Inferior parietal cortex (tissue), 1 donor: ENCODE data around the gene OR1F1.

Experiments used
- DNase-seq: peaks from one replicate; pipeline ENCODE4 v3.0.0-alpha.2; 2016; ENCODE audit errors: extremely low spot score

Gene OR1F1

DNA sequence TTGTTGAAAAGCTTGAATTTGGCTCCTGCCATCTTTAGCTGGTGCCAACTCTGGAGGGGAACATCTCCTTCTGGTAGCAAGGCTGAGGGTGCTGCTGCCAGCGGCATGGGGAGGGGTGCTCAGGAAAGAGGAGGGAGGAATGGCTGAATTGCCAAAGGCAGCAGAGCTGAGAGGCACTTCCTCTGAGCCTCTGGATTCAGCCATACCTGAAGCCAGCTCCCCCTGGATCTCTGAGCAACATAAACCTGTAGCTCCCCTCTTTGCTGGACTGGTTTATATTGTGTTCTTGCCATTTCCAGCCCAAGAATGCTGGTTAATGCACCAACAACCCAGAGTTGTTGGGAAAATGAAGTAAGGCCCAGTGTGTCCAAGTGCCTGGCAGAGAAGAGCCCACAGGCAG lies 61.0 kb downstream of the OR1F1 start:
- no peak for DNase-seq

DNA sequence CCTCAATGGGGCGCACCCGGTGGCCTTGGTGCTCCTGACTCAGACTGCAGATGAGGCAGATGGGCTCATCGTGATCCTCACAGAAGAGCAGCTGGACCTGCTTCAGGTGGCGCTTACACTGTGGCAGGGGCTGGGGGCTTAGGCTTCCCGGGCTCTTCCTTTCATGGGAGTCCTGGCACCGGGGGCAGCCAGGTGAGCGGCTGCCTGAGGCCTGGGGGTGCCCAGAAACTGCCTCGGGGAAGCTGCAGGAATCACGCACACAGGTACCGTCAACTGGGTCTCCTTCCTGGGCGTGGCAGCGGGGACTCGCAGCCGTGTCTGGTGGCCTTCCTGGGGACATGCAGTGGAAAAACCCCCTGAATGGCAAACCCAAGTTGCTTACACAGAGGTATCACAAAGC lies 61.4 kb downstream of the OR1F1 start:
- no peak for DNase-seq

DNA sequence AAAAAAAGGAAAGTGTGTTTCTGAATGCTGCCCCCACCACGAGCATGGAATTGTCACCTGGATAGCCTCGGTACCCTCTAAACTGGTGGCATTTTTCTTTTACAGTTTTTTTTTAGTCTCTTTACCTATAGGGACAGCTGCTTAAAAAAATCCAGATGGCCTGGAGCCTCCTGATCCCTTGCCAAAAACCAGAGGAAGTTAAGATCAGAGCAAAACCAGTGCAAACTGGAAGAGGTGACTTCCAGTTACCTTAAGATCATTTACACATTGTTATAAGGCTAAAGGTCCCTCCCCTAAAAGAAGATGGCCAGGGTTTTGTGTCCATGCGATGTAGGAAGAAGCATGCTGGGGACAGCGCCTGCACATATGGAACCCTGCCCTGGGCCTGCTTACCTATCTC lies 65.0 kb downstream of the OR1F1 start:
- no peak for DNase-seq

DNA sequence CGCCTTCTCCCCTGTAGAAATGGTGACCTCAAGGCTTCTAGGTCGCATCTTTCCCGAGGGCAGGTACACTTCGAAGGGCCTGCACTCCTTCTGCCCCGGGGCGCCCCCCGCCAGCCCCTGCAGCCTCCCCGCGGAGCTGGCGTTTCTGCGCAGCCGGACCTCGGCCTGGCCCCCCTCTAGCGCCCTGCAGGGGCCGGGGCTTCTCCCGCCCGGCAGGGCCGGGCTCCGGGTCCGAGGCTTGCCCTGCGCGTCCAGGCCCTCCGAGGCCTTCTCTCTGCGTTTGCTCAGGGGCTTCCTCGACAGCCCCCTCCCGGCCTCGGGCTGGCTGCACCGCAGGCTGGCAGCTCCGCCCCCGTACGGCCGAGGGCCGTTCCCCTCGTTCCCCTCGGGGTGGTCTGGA lies 66.3 kb downstream of the OR1F1 start:
- DNase-seq = no peak
